Stomach smooth muscle (tissue), 2 donors: ENCODE data around the gene NKAP.
"Not testable (repeated sequence)": the region's sequence is repeated elsewhere in the genome, so short reads cannot be mapped to it uniquely, and the experiment has no call there.

Source experiments
- H3K27ac ChIP-seq: one replicate; pipeline ENCODE4 v1.7.0; 2013; ENCODE audit warnings: mild to moderate bottlenecking, low read length, inconsistent platforms
- H3K27me3 ChIP-seq, 2 donors: one replicate each; pipeline ENCODE4 v1.7.0; 2013; ENCODE audit warnings: low read length in 2 of 2; ENCODE audit not compliant: insufficient read depth in 2 of 2, control insufficient read depth in 1 of 2
- H3K36me3 ChIP-seq, 2 donors: one replicate each; pipeline ENCODE4 v1.7.0; 2013; ENCODE audit warnings: low read length in 2 of 2; ENCODE audit not compliant: control insufficient read depth in 2 of 2, insufficient read depth in 2 of 2
- H3K4me1 ChIP-seq: one replicate; pipeline ENCODE4 v1.7.0; 2013; ENCODE audit warnings: low read length; ENCODE audit not compliant: control insufficient read depth, insufficient read depth
- H3K4me3 ChIP-seq, 2 donors: one replicate each; pipeline ENCODE4 v1.7.0; 2013; ENCODE audit warnings: low read length in 2 of 2
- H3K9ac ChIP-seq, 2 donors: one replicate each; pipeline ENCODE4 v1.7.0; 2013; ENCODE audit warnings: low read length in 2 of 2, mild to moderate bottlenecking in 1 of 2
- H3K9me3 ChIP-seq, 2 donors: one replicate each; pipeline ENCODE4 v1.7.0; 2013; ENCODE audit warnings: low read length in 2 of 2; ENCODE audit not compliant: control insufficient read depth in 2 of 2
- donor health status: healthy.
- donor health status: Pancreatic carcinoma.

The NKAP gene

DNA sequence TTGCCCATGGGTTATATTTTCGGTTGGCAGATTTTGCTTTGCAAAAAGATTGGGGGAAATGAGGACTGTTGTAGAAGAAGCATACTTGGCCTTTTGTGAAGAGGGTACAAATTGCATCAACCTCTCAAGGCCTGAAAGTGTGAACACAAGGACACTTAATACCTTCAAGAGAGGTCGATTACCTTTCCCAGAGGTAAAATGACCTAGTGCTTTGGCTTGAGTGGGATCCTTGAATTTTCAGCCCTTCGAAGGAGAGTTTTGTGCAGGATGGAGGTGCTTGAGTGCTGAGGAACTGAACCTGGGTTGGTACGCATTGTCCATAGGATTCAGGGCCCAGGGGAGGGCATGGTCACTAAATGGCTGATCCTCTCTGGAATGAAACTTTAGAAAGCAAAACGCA lies 27.6 kb upstream of the NKAP start:
- no peak overlapping the region for H3K27ac ChIP-seq
- no peak overlapping the region for H3K4me3 ChIP-seq
- H3K36me3 ChIP-seq = no peaks in the 10 kb centered on the region
- H3K4me1 ChIP-seq = no peaks in the 10 kb centered on the region
- H3K27me3 ChIP-seq = no peaks in the 10 kb centered on the region
- H3K9ac ChIP-seq = no peak overlapping the region
- no peaks in the 10 kb centered on the region for H3K9me3 ChIP-seq

DNA sequence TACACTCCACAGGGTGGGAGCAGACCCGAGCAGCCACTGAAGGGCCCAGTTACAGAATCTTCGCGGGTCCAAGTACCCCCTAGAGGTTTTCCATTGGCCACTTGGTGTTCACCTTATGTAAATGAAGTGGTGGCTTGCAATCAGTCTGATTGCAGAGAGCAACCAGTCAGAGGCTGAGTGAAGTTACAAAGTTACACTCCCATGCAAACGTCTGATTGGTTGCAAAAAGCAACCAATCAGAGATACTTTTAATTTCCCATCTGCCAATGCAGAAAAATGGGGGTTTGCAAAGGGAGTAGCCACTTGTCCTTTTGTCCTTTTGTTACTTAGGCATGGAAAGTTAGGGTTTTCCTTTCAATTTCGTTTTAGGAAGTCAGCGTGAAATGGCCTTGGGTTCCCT lies 27.0 kb upstream of the NKAP start:
- Histone ChIP-seq H3K4me1 (no peaks in the 10 kb centered on the region), H3K36me3 (no peaks in the 10 kb centered on the region), H3K27ac (no peak overlapping the region), H3K27me3 (no peaks in the 10 kb centered on the region), H3K9ac (no peak overlapping the region), H3K9me3 (no peaks in the 10 kb centered on the region), H3K4me3 (no peak overlapping the region)

DNA sequence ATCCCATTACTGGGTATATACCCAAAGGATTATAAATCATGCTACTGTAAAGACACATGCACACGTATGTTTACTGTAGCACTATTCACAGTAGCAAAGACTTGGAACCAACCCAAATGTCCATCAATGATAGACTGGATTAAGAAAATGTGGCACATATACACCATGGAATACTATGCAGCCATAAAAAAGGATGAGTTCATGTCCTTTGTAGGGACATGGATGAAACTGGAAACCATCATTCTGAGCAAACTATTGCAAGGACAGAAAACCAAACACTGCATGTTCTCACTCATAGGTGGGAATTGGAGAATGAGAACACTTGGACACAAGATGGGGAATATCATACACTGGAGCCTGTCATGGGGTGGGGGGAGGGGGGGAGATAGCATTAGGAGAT lies 23.3 kb upstream of the NKAP start:
- H3K4me3 ChIP-seq, H3K36me3 ChIP-seq, H3K9ac ChIP-seq, H3K27ac ChIP-seq, H3K9me3 ChIP-seq, H3K27me3 ChIP-seq, H3K4me1 ChIP-seq: not testable (repeated sequence)

DNA sequence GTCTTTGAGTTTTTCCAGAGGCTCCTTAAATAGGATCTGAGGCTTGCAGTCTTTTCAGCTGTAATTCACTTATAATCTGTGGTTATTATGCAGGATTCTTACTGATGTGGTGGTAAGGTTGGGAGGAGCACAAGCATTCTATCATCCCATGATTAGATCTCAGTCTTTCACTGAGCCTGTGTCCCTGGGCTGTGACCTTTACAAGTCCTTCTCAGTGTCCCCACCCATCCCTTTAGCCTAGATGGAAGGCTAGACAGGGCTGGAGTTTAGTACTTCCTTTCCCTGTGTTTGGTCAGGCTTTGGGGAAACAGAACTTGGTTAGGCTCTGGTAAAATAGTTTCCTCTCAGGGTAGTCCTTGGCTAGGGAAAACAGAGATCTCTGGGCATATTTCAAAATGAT lies 17.1 kb upstream of the NKAP start:
- Histone ChIP-seq H3K27ac (no peak overlapping the region), H3K4me1 (no peaks in the 10 kb centered on the region), H3K9ac (no peak overlapping the region), H3K27me3 (peaks cover 0 to 10% of the 10 kb centered on the region in 2 donors), H3K36me3 (no peaks in the 10 kb centered on the region), H3K9me3 (no peaks in the 10 kb centered on the region), H3K4me3 (no peak overlapping the region)

DNA sequence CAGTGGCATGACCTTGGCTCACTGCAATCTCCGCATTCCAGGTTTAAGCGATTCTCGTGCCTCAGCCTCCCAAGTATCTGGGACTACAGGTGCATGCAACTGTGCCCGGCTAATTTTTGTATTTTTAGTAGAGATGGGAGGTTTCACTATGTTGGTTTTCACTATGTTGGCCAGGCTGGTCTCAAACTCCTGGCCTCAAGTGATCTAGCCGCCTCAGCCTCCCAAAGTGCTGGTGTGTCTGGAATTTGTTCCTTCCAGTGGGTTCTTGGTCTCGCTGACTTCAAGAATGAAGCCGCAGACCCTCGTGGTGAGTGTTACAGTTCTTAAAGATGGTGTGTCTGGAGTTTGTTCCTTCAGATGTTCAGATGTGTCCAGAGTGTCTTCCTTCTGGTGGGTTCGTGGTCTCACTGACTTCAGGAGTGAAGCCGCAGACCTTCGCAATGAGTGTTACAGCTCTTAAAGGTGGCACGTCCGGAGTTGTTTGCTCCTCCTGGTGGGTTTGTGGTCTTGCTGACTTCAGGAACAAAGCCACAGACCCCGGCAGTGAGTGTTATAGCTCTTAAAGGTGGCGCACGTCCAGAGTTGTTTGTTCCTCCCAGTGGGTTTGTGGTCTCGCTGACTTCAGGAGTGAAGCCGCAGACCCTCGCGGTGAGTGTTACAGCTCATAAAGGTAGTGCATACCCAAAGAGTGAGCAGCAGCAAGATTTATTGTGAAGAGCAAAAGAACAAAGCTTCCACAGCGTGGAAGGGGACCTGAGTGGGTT lies 12.4 kb upstream of the NKAP start:
- H3K27me3 ChIP-seq, H3K27ac ChIP-seq, H3K9ac ChIP-seq, H3K4me3 ChIP-seq, H3K36me3 ChIP-seq, H3K9me3 ChIP-seq, H3K4me1 ChIP-seq: not testable (repeated sequence)

DNA sequence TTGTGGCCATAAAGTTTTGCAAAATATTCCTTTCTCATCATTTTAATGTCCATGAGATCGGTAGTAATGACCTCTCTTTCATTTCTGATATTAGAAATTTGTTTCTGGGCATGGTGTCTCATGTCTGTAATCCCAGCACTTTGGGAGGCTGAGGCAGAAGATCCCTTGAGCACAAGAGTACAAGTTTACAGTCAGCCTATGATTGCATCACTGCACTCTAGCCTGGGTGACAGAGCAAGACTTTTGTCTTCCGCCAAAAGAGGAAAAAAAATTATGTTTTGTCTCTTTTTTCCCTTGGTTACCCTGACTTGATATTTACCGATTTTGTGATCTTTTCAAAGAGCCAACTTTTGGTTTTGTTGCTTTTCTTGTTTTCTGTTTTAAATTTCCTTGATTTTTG lies 10.8 kb upstream of the NKAP start:
- Histone ChIP-seq H3K27me3 (no peaks in the 10 kb centered on the region), H3K4me1 (no peaks in the 10 kb centered on the region)

DNA sequence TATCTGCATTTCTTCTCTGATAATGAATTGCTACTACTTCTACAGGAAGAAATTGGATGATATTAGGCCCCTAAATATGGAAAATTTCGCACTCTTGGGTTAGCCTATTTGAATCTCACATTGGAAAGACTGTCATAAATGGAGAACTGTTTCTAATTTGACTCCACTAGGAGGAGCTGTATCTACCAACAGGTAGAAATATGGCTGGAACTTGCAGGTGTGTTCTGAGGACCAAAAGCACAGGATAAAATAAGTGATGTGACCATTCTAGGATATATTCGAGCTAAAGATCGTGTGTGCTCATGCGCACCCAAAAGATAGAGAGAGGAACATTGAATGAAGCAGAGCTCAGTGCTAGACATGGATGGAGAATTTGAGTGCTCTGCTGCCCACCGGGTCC lies 4.8 kb upstream of the NKAP start:
- no peaks in the 10 kb centered on the region for H3K27me3 ChIP-seq
- H3K9ac ChIP-seq = no peak overlapping the region
- no peaks in the 10 kb centered on the region for H3K4me1 ChIP-seq
- no peaks in the 10 kb centered on the region for H3K36me3 ChIP-seq
- H3K27ac ChIP-seq = no peak overlapping the region
- no peak overlapping the region for H3K4me3 ChIP-seq
- H3K9me3 ChIP-seq = no peaks in the 10 kb centered on the region

More for the DNA sequence above, 10.8 kb upstream of the NKAP start:
- H3K9me3 ChIP-seq = no peaks in the 10 kb centered on the region
- no peaks in the 10 kb centered on the region for H3K36me3 ChIP-seq
- no peak overlapping the region for H3K27ac ChIP-seq
- no peak overlapping the region for H3K9ac ChIP-seq
- H3K4me3 ChIP-seq = no peak overlapping the region

DNA sequence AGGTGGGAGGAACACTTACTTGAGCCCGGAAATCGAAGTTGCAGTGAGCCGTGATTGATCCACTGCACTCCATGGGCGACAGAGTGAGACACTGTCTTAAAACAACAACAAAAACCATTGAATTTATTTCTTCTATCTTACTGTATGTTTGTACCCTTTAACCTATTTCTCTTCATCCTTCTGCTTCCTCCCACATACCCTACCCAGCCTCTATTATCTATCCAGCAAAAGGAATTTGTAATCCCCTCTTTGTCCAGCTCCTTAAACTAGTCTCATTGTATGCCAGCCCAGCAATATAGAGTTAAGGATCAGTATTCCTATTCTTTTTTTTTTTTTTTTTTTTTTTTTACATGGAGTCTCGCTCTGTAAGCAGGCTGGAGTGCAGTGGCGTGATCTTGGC lies 1.9 kb upstream of the NKAP start:
- H3K9me3 ChIP-seq = no peaks in the 10 kb centered on the region
- no peak overlapping the region for H3K27ac ChIP-seq
- no peak overlapping the region for H3K4me3 ChIP-seq
- H3K9ac ChIP-seq = no peak overlapping the region
- no peaks in the 10 kb centered on the region for H3K27me3 ChIP-seq
- peaks cover 11% of the 10 kb centered on the region for H3K4me1 ChIP-seq
- no peaks in the 10 kb centered on the region for H3K36me3 ChIP-seq

DNA sequence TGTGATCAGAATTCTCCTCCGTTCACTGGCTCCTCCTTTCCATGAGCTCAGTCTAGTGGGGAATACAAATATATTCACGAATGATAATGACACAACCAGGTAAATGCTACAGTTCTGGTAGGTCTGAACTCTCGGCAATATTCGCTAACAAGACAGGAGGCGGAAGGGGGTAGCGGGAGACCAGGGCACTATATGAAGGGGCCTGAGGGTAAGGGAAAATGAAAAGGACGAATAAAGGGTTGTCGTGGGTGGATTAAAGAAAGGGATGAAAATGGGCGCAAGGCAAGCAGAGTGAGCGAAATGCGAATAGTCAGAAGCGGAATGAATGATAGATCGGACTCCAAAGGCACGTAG lies 743 bp downstream of the NKAP start:
- Histone ChIP-seq H3K36me3 (no peaks in the 10 kb centered on the region), H3K27me3 (no peaks in the 10 kb centered on the region), H3K9me3 (no peaks in the 10 kb centered on the region), H3K4me1 (peaks cover 11% of the 10 kb centered on the region), H3K27ac (peak overlapping the region; percentile 78), H3K4me3 (peak overlapping the region; percentile 73 to 83), H3K9ac (peak overlapping the region; percentile 90 to 91)

DNA sequence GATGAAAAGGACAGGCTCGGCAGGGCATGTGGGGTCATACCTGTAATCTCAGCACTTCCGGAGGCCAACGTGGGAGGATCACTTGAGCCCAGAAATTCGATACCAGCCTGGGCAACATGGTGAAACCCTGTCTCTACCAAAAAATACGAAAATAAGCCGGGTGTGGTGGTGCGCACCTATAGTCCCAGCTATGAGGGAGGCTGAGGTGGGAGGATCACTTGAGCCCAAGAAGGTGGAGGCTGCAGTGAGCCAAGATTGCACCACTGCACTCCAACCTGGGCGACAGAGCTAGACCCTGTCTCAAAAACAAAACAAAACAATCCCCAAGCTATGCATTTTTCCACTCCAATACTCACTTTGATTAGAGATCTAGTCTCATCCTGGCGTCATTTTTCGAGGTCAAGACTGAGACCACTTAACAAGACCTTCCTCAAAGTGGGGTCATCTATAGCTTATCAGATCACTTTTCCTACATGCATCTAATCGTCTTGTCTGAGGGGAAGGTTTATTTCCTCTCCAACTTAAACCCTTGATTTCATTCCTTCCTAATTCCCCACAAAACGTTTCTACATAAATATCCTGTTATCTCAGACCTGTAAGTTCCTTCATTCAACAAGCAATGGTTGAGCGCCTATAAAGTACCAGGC lies 1.3 kb downstream of the NKAP start:
- Histone ChIP-seq H3K9ac (peak overlapping the region; percentile 90 to 91), H3K9me3 (no peaks in the 10 kb centered on the region), H3K4me1 (peaks cover 11% of the 10 kb centered on the region), H3K36me3 (no peaks in the 10 kb centered on the region), H3K27ac (peak overlapping the region; percentile 78), H3K4me3 (peak overlapping the region; percentile 73 to 83), H3K27me3 (no peaks in the 10 kb centered on the region)

DNA sequence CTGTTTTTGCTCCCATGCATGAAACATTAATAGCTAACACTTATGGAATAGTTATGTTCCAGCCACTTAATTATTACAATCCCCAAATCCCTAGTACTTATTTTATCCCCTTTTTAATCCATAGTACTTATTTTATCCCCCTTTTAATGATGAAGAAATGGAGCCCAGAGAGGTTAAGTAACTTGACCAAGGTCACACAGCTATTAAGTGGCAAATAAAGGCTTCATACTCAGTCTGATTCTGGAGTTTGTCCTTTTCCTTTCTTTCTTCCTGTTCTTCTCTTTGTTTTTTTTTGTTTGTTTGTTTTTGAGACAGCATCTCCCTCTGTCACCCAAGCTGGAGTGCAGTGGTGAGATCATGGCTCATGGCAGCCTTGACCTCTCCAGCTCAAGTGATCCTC lies 2.2 kb downstream of the NKAP start:
- H3K4me3 ChIP-seq = no peak overlapping the region
- H3K27ac ChIP-seq = no peak overlapping the region
- no peak overlapping the region for H3K9ac ChIP-seq
- no peaks in the 10 kb centered on the region for H3K27me3 ChIP-seq
- peaks cover 11% of the 10 kb centered on the region for H3K4me1 ChIP-seq
- H3K9me3 ChIP-seq = no peaks in the 10 kb centered on the region
- peaks cover 0 to 2% of the 10 kb centered on the region in 2 donors for H3K36me3 ChIP-seq
